ENCODE measurements around the gene SH2D1A.
"Not testable (repeated sequence)": the region's sequence is repeated elsewhere in the genome, so short reads cannot be mapped to it uniquely, and the experiment has no call there.

The SH2D1A gene

GRCh38 chrX:124358800-124359383 is 12.5 kb downstream of the SH2D1A start:
- no peak for DNase-seq

GRCh38 chrX:124362072-124362471 is 15.7 kb downstream of the SH2D1A start:
- DNase-seq: no peak

GRCh38 chrX:124362761-124363160 is 16.4 kb downstream of the SH2D1A start:
- DNase-seq: no peak

- DNase-seq: no peak
Observed at GRCh38 chrX:124369722-124370121, 23.4 kb downstream of the SH2D1A start.

- no peak for DNase-seq
Observed at GRCh38 chrX:124373348-124373747, 27.0 kb downstream of the SH2D1A start.

GRCh38 chrX:124378643-124379042 is 32.3 kb downstream of the SH2D1A start:
- no peak for DNase-seq

- no peak for DNase-seq
Observed at GRCh38 chrX:124383354-124383753, 37.0 kb downstream of the SH2D1A start.

GRCh38 chrX:124386401-124386800 is 40.0 kb downstream of the SH2D1A start:
- DNase-seq: no peak

- no peak for DNase-seq
Observed at GRCh38 chrX:124388562-124388961, 42.2 kb downstream of the SH2D1A start.

- DNase-seq: no peak
Observed at GRCh38 chrX:124392794-124393193, 46.4 kb downstream of the SH2D1A start.

- no peak for DNase-seq
Observed at GRCh38 chrX:124393238-124393637, 46.9 kb downstream of the SH2D1A start.

- no peak for DNase-seq
Observed at GRCh38 chrX:124393659-124394058, 47.3 kb downstream of the SH2D1A start.

- no peak for DNase-seq
Observed at GRCh38 chrX:124395145-124395880, 49.0 kb downstream of the SH2D1A start.

GRCh38 chrX:124401696-124402095 is 55.3 kb downstream of the SH2D1A start:
- DNase-seq: no peak

- no peak for DNase-seq
Observed at GRCh38 chrX:124405868-124406267, 59.5 kb downstream of the SH2D1A start.

GRCh38 chrX:124406294-124407014 is 60.1 kb downstream of the SH2D1A start:
- DNase-seq: no peak

- no peak for DNase-seq
Observed at GRCh38 chrX:124407226-124407625, 60.9 kb downstream of the SH2D1A start.

- not testable (repeated sequence) for DNase-seq
Observed at GRCh38 chrX:124408380-124408779, 62.0 kb downstream of the SH2D1A start.

GRCh38 chrX:124413244-124413643 is 66.9 kb downstream of the SH2D1A start:
- DNase-seq: no peak

- no peak for DNase-seq
Observed at GRCh38 chrX:124414281-124414680, 67.9 kb downstream of the SH2D1A start.

GRCh38 chrX:124415115-124415800 is 68.9 kb downstream of the SH2D1A start:
- no peak for DNase-seq

- DNase-seq: no peak
Observed at GRCh38 chrX:124421898-124422655, 75.7 kb downstream of the SH2D1A start.
